Tongue (tissue), 2 donors: ENCODE measurements around the gene PEX7. TPM values are rescaled to one million over a fixed set of nuclear protein-coding genes. Genes with fewer than 3 reads are reported as not detected.
A peak's percentile ranks its signal among the peaks of the same experiment; 100 is the strongest.
"Not testable (repeated sequence)": the region's sequence is repeated elsewhere in the genome, so short reads cannot be mapped to it uniquely, and the experiment has no call there.

Source experiments
- DNase-seq: peaks from one replicate; pipeline ENCODE4 v3.0.0-alpha.2; 2015
- total RNA-seq: library from RNA; depleted of rRNA; stranded (reverse); fragments of >200 nt; gene quantifications from one replicate; pipeline ENCODE4 v1.2.3, GENCODE V29; 2014

Gene PEX7
- total RNA-seq, 1 donor from 2014 or later, result 10.1 TPM

GRCh38 chr6:136790411-136791295 lies 31.7 kb upstream of the PEX7 start:
- DNase-seq, result peak; percentile 20

- peak; percentile 43 for DNase-seq
These were observed 30.9 kb upstream of the PEX7 start for GRCh38 chr6:136791296-136792094.

- no peak for DNase-seq
These were observed 30.3 kb upstream of the PEX7 start for GRCh38 chr6:136792095-136792409.

- peak; percentile 89 for DNase-seq
These were observed 29.8 kb upstream of the PEX7 start, which contains the start of gene MAP3K5 for GRCh38 chr6:136792410-136793262. TSS of gene MAP3K5 (minus strand) at chr6:136792477. CDS start at chr6:136792157, 320 bp downstream.

- DNase-seq, result no peak
These were observed 29.0 kb upstream of the PEX7 start for GRCh38 chr6:136793363-136793762.

GRCh38 chr6:136795386-136795785 lies 27.0 kb upstream of the PEX7 start:
- no peak for DNase-seq

GRCh38 chr6:136795996-136796395 lies 26.4 kb upstream of the PEX7 start:
- DNase-seq, result no peak

GRCh38 chr6:136798044-136798443 lies 24.3 kb upstream of the PEX7 start:
- DNase-seq, result no peak

GRCh38 chr6:136801581-136801980 lies 20.8 kb upstream of the PEX7 start:
- DNase-seq, result no peak

GRCh38 chr6:136803608-136804007 lies 18.8 kb upstream of the PEX7 start:
- no peak for DNase-seq

- DNase-seq, result no peak
These were observed 13.1 kb upstream of the PEX7 start for GRCh38 chr6:136809091-136809860.

GRCh38 chr6:136811272-136811671 lies 11.1 kb upstream of the PEX7 start:
- DNase-seq, result no peak

- no peak for DNase-seq
These were observed 10.2 kb upstream of the PEX7 start for GRCh38 chr6:136812174-136812573.

GRCh38 chr6:136815608-136816007 lies 6.8 kb upstream of the PEX7 start:
- not testable (repeated sequence) for DNase-seq

GRCh38 chr6:136816656-136817055 lies 5.7 kb upstream of the PEX7 start:
- no peak for DNase-seq

GRCh38 chr6:136820561-136820960 lies 1.8 kb upstream of the PEX7 start:
- DNase-seq, result peak; percentile 8

- no peak for DNase-seq
These were observed 381 bp upstream of the PEX7 start for GRCh38 chr6:136822046-136822375.

GRCh38 chr6:136823128-136823660 lies 802 bp downstream of the PEX7 start:
- no peak for DNase-seq

GRCh38 chr6:136826216-136826615 lies 3.8 kb downstream of the PEX7 start:
- no peak for DNase-seq

GRCh38 chr6:136831873-136832562 lies 9.6 kb downstream of the PEX7 start:
- no peak for DNase-seq
